Body of pancreas (tissue), 4 donors: ENCODE data around the gene ARNT2. TPM values are rescaled to one million over a fixed set of nuclear protein-coding genes. Genes with fewer than 3 reads are reported as not detected.

Source experiments
- ATAC-seq: fragments of 150-250 bp; one replicate; pipeline ENCODE4 v1.9.1; 2016
- DNase-seq, 4 donors: peaks; one replicate each; pipeline ENCODE4 v3.0.0-alpha.2; 2019
- H3K27ac ChIP-seq, 4 donors: fragments of 200-600 bp; sonication (generic); 1 replicate in 3 of 4; 2 replicates in 1 of 4; pipeline versions ENCODE4 v1.5.1 to v1.6.1; 2016 to 2019; ENCODE audit warnings: mild to moderate bottlenecking in 1 of 4, mixed read lengths in 1 of 4, moderate library complexity in 1 of 4
- H3K27me3 ChIP-seq, 2 donors: fragments of 200-600 bp; sonication (generic); one replicate each; pipeline ENCODE4 v1.6.0; 2016; ENCODE audit warnings: mild to moderate bottlenecking in 1 of 2
- H3K36me3 ChIP-seq, 2 donors: fragments of 200-600 bp; sonication (generic); replicated peaks in 1 of 2; 2 replicates each; pipeline ENCODE4 v1.5.1; 2016; ENCODE audit warnings: low read depth in 2 of 2; ENCODE audit not compliant: insufficient read depth in 1 of 2
- H3K4me1 ChIP-seq: fragments of 200-600 bp; sonication (generic); one replicate; pipeline ENCODE4 v1.6.0; 2016
- H3K4me3 ChIP-seq, 2 donors: fragments of 200-600 bp; sonication (generic); 1 replicate in 1 of 2; 2 replicates in 1 of 2; pipeline ENCODE4 v1.5.1; 2016 to 2019
- H3K9me3 ChIP-seq, 3 donors: fragments of 200-600 bp; sonication (generic); 1 replicate in 2 of 3; 2 replicates in 1 of 3; pipeline ENCODE4 v1.5.1; 2016
- CTCF ChIP-seq, 7 experiments: fragments of 450-650 bp in 4 of 7; fragments of 200-600 bp in 3 of 7; sonication (generic) in 3 of 7; IDR thresholded peaks; one replicate each; pipeline ENCODE4 v1.5.1; 2016 to 2019; ENCODE audit warnings: antibody characterized with exemption in 7 of 7
- POLR2A ChIP-seq, 3 donors: fragments of 450-650 bp; IDR thresholded peaks; one replicate each; pipeline ENCODE4 v1.6.1; 2016; ENCODE audit warnings: antibody characterized with exemption in 3 of 3, mild to moderate bottlenecking in 2 of 3
- WGBS, 2 donors: methylation state at CpG; one replicate each; pipeline ENCODE4 v1.1.5; 2017; 5-methylcytosine and 5-hydroxymethylcytosine counted together
- intact Hi-C: fragments of 100-400 bp; cut with DNase I; formaldehyde crosslinking; loops from one replicate; pipeline ENCODE4 v1.15.1; 2023
- total RNA-seq, 2 donors: library from RNA; depleted of rRNA; stranded (reverse); fragments of >200 nt; gene quantifications; one replicate each; pipeline ENCODE4 v1.1.0, GENCODE V29; 2016

The ARNT2 gene
- total RNA-seq, 2 donors from 2014 or later: 5.3 to 5.4 TPM

DNA sequence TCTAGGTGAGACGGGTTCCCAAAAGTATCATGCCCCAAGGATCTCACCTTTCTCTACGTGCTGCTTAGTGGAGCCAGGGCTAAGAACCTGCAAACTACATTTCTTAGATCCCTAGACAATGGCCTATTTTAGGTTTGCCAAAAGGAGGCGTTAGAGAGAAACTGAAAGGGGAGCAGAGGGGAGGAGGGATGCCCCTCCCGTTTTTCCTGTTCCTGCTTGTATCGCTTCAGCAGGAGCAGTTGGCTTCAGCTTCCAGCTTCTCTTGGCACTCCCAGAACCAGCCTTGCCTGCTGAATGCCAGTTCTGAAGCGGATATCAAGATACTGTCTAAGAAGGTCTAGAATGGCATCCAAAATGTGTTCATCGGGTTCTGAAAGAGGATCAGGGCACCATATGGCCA, 232.5 kb downstream of the ARNT2 start:
- peaks cover 0 to 5% (median 0%) of the 10 kb centered on the region in 3 donors for H3K9me3 ChIP-seq
- H3K4me3 ChIP-seq: no peak overlapping the region
- no peaks in the 10 kb centered on the region for H3K27me3 ChIP-seq
- 34 to 39% methylated on average over 7 of the region's 7 CpGs for WGBS, 2 donors
- H3K4me1 ChIP-seq: no peaks in the 10 kb centered on the region
- no peak for ATAC-seq
- TF ChIP-seq POLR2A (IDR thresholded peaks at IDR 0.05) (no peak), CTCF (IDR thresholded peaks at IDR 0.05) (no peak)
- no peaks in the 10 kb centered on the region for H3K36me3 ChIP-seq
- H3K27ac ChIP-seq: no peak overlapping the region
- peak in 1 of 4 donors; percentile 14 for DNase-seq
- intact Hi-C loops: no loop called here

- H3K36me3 ChIP-seq: no peaks in the 10 kb centered on the region
- no peak overlapping the region for H3K27ac ChIP-seq
- peaks cover 0 to 5% (median 0%) of the 10 kb centered on the region in 3 donors for H3K9me3 ChIP-seq
- no peaks in the 10 kb centered on the region for H3K27me3 ChIP-seq
- intact Hi-C loops: no loop called here
- H3K4me1 ChIP-seq: no peaks in the 10 kb centered on the region
- H3K4me3 ChIP-seq: no peak overlapping the region
- TF ChIP-seq CTCF (IDR thresholded peaks at IDR 0.05): no peak
- TF ChIP-seq POLR2A (IDR thresholded peaks at IDR 0.05): no peak
- WGBS, 2 donors: 62% methylated on average over 3 of the region's 3 CpGs
- DNase-seq: no peak
- ATAC-seq: no peak
Measured at GRCh38 chr15:80637747-80638146, 233.6 kb downstream of the ARNT2 start.

DNA sequence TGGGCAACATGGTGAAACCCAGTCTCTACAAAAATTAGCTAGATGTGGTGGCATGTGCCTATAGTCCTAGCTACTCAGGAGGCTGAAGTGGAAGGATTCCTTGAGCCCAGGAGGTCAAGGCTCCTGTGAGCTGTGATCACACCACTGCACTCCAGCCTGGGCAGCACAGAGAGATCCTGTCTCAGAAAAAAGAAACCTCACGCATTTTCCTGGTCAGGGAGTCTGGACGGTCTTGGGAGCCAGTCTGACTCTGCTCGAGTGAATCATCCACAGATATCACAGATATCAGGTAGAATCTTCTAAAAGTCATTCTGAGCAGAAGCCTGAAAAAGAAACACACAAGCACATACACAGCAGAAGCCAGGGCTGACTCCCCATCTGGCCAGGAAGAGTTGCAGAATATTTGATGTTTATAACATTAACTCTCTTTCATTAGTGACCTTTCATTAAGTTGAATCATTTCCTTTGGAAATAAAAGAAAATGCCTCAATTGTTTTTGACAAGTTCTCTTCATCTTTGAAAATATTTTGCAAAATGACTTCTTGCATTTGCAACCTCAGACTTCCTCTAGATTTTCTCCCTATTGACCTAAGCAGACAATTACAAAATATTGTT, 234.5 kb downstream of the ARNT2 start:
- DNase-seq (no peak), ATAC-seq (no peak)
- Histone ChIP-seq H3K4me1 (no peaks in the 10 kb centered on the region), H3K36me3 (no peaks in the 10 kb centered on the region), H3K4me3 (no peak overlapping the region), H3K27me3 (no peaks in the 10 kb centered on the region), H3K27ac (no peak overlapping the region), H3K9me3 (peaks cover 0 to 5% (median 0%) of the 10 kb centered on the region in 3 donors)
- no peak for TF ChIP-seq POLR2A (IDR thresholded peaks at IDR 0.05)
- no peak for TF ChIP-seq CTCF (IDR thresholded peaks at IDR 0.05)
- intact Hi-C loops: no loop called here
- WGBS, 2 donors: 48 to 50% methylated on average over 3 of the region's 3 CpGs

GRCh38 chr15:80639168-80639555, 235.0 kb downstream of the ARNT2 start:
- Histone ChIP-seq H3K4me1 (no peaks in the 10 kb centered on the region), H3K9me3 (peaks cover 0 to 5% (median 0%) of the 10 kb centered on the region in 3 donors), H3K27ac (no peak overlapping the region), H3K36me3 (no peaks in the 10 kb centered on the region), H3K4me3 (no peak overlapping the region), H3K27me3 (no peaks in the 10 kb centered on the region)
- intact Hi-C loops: no loop called here
- ATAC-seq: no peak
- TF ChIP-seq CTCF (IDR thresholded peaks at IDR 0.05): no peak
- no peak for TF ChIP-seq POLR2A (IDR thresholded peaks at IDR 0.05)
- no peak for DNase-seq
- 77 to 79% methylated on average over 2 of the region's 2 CpGs for WGBS, 2 donors

DNA sequence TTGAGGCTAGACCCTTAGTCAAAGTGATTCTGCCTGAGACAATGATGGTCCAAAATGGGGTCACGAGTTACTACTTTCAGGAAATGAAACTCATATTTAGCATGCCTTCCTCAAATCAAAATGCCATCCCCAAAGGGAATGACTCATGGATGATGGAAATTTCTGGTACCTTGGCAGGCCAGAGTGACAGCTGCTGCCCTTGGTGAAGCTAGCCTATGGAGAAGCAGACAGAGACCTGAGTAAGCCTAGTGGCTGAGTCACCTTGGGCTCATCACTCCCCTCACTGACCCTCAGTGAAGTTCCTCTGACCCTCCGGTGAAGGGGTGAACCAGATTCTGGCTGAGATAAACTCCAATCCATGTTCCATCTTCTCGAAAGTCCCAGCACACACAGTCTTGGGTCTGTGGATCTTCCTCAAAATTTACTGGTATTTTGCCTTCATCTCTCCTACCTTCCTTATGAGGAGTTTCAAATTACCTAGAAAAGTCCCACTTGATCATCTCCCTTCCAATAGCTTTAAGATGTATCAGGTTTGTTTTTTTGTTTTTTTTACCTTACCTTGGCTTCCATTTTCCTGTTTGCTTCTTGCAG, 236.4 kb downstream of the ARNT2 start:
- no peaks in the 10 kb centered on the region for H3K36me3 ChIP-seq
- intact Hi-C loops: no loop called here
- H3K9me3 ChIP-seq: peaks cover 0 to 5% (median 0%) of the 10 kb centered on the region in 3 donors
- H3K4me1 ChIP-seq: no peaks in the 10 kb centered on the region
- ATAC-seq (no peak), DNase-seq (no peak)
- TF ChIP-seq CTCF (IDR thresholded peaks at IDR 0.05): no peak
- TF ChIP-seq POLR2A (IDR thresholded peaks at IDR 0.05): no peak
- WGBS, 2 donors: 77 to 84% methylated on average over 3 of the region's 3 CpGs
- H3K27me3 ChIP-seq: no peaks in the 10 kb centered on the region
- H3K27ac ChIP-seq: no peak overlapping the region
- H3K4me3 ChIP-seq: no peak overlapping the region
